ENCODE data around the gene HPCAL1.

GRCh38 chr2:10343191-10343590 is 40.5 kb downstream of the HPCAL1 start:
- TF ChIP-seq POLR2AphosphoS5 (IDR thresholded peaks at IDR 0.05; ENCODE audit: low read depth, low read length) = no peak
- no peak for TF ChIP-seq POLR2A (IDR thresholded peaks at IDR 0.05; ENCODE audit: low read depth, low read length)
- no peak for TF ChIP-seq TAF1 (IDR thresholded peaks at IDR 0.05; ENCODE audit: low read depth, low read length)
- no peak for TF ChIP-seq SPI1 (IDR thresholded peaks at IDR 0.05; ENCODE audit: low read depth, low read length)

All from GM12891 (cell line).